ENCODE measurements around the gene CACNA1D.

CACNA1D gene

GRCh38 chr3:53510508-53510907 is 16.1 kb downstream of the CACNA1D start:
- DNase-seq (ENCODE audit: extremely low spot score), result no peak
- ChIA-PET POLR2A (no interaction called here), CTCF (no interaction called here)
- TF ChIP-seq HDGF (IDR thresholded peaks at IDR 0.05; ENCODE audit: borderline replicate concordance), result no peak
- no peak for TF ChIP-seq NFRKB (IDR thresholded peaks at IDR 0.05)

- no peak for DNase-seq (ENCODE audit: extremely low spot score)
- CTCF ChIA-PET, result no interaction called here
- no peak for TF ChIP-seq L3MBTL2 (conservative IDR thresholded peaks at IDR 0.05)
- no peak for TF ChIP-seq ARNT (IDR thresholded peaks at IDR 0.05)
- TF ChIP-seq HDGF (IDR thresholded peaks at IDR 0.05; ENCODE audit: borderline replicate concordance), result no peak
- no peak for TF ChIP-seq BHLHE40 (IDR thresholded peaks at IDR 0.05; ENCODE audit: borderline replicate concordance)
- TF ChIP-seq CTBP1 (IDR thresholded peaks at IDR 0.05; ENCODE audit: borderline replicate concordance), result no peak
- POLR2A ChIA-PET, result no interaction called here
Observed at GRCh38 chr3:53511246-53511645, 16.8 kb downstream of the CACNA1D start.

DNA sequence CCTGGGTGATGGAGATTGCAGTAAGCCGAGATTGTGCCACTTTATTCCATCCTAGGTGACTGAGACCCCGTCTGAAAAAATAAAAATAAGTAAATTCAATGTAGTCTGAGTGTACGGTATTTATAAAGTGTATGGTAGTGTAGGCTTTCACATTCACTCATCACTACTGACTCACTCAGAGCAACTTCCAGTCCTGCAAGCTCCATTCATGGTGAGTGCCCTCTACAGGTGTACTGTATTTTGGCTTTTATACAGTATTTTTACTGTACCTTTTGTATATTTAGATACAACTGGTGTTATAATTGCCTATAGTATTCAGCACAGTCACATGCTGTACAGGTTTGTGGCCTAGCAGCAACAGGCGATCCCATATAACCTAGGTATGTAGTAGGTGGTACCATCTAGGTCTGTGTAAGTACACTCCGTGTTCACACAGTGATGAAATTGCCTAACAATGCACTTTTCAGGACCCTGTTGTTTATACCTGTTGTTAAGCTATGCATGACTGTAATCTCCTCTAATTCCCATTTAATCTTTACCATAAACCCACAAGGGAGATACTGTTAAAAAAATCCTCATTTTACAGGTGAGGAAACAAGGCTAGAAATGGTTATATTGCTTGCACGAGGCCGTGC is 19.3 kb downstream of the CACNA1D start:
- CTCF ChIA-PET, result interaction anchor here (0.5 to 1.8 kb wide), 4 partner anchors 11 to 895 kb away, joined by 3 to 7 read pairs (median 4); partner anchors contain the start of gene CACNA1D
- no peak for DNase-seq (ENCODE audit: extremely low spot score)

GRCh38 chr3:53516339-53516738 is 21.9 kb downstream of the CACNA1D start:
- no peak for DNase-seq (ENCODE audit: extremely low spot score)
- TF ChIP-seq L3MBTL2 (conservative IDR thresholded peaks at IDR 0.05), result no peak
- TF ChIP-seq SUZ12 (IDR thresholded peaks at IDR 0.05), result no peak
- TF ChIP-seq NFRKB (IDR thresholded peaks at IDR 0.05), result no peak
- TF ChIP-seq CTBP1 (IDR thresholded peaks at IDR 0.05; ENCODE audit: borderline replicate concordance), result no peak
- TF ChIP-seq LEF1 (IDR thresholded peaks at IDR 0.05; ENCODE audit: borderline replicate concordance), result no peak
- no peak for TF ChIP-seq ELF4 (IDR thresholded peaks at IDR 0.05)
- TF ChIP-seq HDGF (IDR thresholded peaks at IDR 0.05; ENCODE audit: borderline replicate concordance), result no peak
- TF ChIP-seq FOXM1 (IDR thresholded peaks at IDR 0.05; ENCODE audit: borderline replicate concordance), result no peak
- TF ChIP-seq FOXK2 (IDR thresholded peaks at IDR 0.05), result no peak
- TF ChIP-seq, protein P1, sequence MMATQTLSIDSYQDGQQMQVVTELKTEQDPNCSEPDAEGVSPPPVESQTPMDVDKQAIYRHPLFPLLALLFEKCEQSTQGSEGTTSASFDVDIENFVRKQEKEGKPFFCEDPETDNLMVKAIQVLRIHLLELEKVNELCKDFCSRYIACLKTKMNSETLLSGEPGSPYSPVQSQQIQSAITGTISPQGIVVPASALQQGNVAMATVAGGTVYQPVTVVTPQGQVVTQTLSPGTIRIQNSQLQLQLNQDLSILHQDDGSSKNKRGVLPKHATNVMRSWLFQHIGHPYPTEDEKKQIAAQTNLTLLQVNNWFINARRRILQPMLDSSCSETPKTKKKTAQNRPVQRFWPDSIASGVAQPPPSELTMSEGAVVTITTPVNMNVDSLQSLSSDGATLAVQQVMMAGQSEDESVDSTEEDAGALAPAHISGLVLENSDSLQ (IDR thresholded peaks at IDR 0.05), result no peak
- POLR2A ChIA-PET, result no interaction called here
- CTCF ChIA-PET, result no interaction called here

More for the DNA sequence above, 19.3 kb downstream of the CACNA1D start:
- POLR2A ChIA-PET, result no interaction called here
- TF ChIP-seq FOXA1 (IDR thresholded peaks at IDR 0.05), result no peak
- no peak for TF ChIP-seq L3MBTL2 (conservative IDR thresholded peaks at IDR 0.05)
- no peak for TF ChIP-seq FOXM1 (IDR thresholded peaks at IDR 0.05; ENCODE audit: borderline replicate concordance)
- TF ChIP-seq, protein P1 (IDR thresholded peaks at IDR 0.05), result no peak
- TF ChIP-seq SUZ12 (IDR thresholded peaks at IDR 0.05), result no peak
- no peak for TF ChIP-seq CTBP1 (IDR thresholded peaks at IDR 0.05; ENCODE audit: borderline replicate concordance)
- TF ChIP-seq NFRKB (IDR thresholded peaks at IDR 0.05), result no peak

DNA sequence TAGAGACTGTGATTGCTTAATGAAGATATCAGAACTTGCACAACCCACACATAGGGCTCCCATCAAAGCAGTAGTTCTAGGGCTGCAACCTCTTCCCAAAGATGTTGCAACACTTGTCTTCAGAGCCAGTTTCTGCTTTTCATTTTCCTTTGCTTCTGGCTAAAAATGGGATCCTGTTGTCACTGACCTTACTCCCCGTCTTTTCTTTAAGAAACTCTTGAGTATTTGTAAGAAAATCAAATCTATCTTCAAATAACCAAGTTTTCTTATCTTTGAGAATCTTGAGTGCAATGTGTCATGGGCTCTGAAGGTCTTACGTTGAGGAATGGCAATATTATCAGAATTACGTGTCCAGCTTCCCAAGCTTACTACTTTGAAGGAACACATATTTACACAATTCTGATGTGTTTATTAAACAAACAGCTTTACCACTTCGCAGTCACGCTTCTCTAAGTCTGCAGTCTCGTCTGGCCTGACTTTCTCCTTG is 24.1 kb downstream of the CACNA1D start:
- no peak for DNase-seq (ENCODE audit: extremely low spot score)
- TF ChIP-seq ELF4 (IDR thresholded peaks at IDR 0.05), result no peak
- no peak for TF ChIP-seq FOXK2 (IDR thresholded peaks at IDR 0.05)
- no peak for TF ChIP-seq CTBP1 (IDR thresholded peaks at IDR 0.05; ENCODE audit: borderline replicate concordance)
- ChIA-PET POLR2A (no interaction called here), CTCF (no interaction called here)

GRCh38 chr3:53519065-53519709 is 24.8 kb downstream of the CACNA1D start:
- DNase-seq (ENCODE audit: extremely low spot score), result no peak
- TF ChIP-seq SUZ12 (IDR thresholded peaks at IDR 0.05) (no peak), ELF4 (IDR thresholded peaks at IDR 0.05) (no peak), FOXM1 (IDR thresholded peaks at IDR 0.05; ENCODE audit: borderline replicate concordance) (no peak), TARDBP (IDR thresholded peaks at IDR 0.05) (no peak), CTBP1 (IDR thresholded peaks at IDR 0.05; ENCODE audit: borderline replicate concordance) (no peak), SP1 (IDR thresholded peaks at IDR 0.05) (no peak), ZNF384 (IDR thresholded peaks at IDR 0.05) (no peak), BHLHE40 (IDR thresholded peaks at IDR 0.05; ENCODE audit: borderline replicate concordance) (no peak)
- ChIA-PET CTCF (no interaction called here), POLR2A (no interaction called here)

GRCh38 chr3:53523346-53523745 is 28.9 kb downstream of the CACNA1D start:
- ChIA-PET CTCF (no interaction called here), POLR2A (no interaction called here)
- TF ChIP-seq TARDBP (IDR thresholded peaks at IDR 0.05) (no peak), SP1 (IDR thresholded peaks at IDR 0.05) (no peak), CTBP1 (IDR thresholded peaks at IDR 0.05; ENCODE audit: borderline replicate concordance) (no peak), L3MBTL2 (conservative IDR thresholded peaks at IDR 0.05) (no peak), FOXA1 (IDR thresholded peaks at IDR 0.05) (no peak), NFRKB (IDR thresholded peaks at IDR 0.05) (no peak), ARNT (IDR thresholded peaks at IDR 0.05) (no peak)
- DNase-seq (ENCODE audit: extremely low spot score), result no peak

- TF ChIP-seq LEF1 (IDR thresholded peaks at IDR 0.05; ENCODE audit: borderline replicate concordance) (no peak), ZNF384 (IDR thresholded peaks at IDR 0.05) (no peak), NFRKB (IDR thresholded peaks at IDR 0.05) (no peak), FOXM1 (IDR thresholded peaks at IDR 0.05; ENCODE audit: borderline replicate concordance) (no peak), FOXK2 (IDR thresholded peaks at IDR 0.05) (no peak), HDGF (IDR thresholded peaks at IDR 0.05; ENCODE audit: borderline replicate concordance) (no peak), ELF4 (IDR thresholded peaks at IDR 0.05) (no peak), L3MBTL2 (conservative IDR thresholded peaks at IDR 0.05) (no peak), SUZ12 (IDR thresholded peaks at IDR 0.05) (no peak), BHLHE40 (IDR thresholded peaks at IDR 0.05; ENCODE audit: borderline replicate concordance) (no peak), SP1 (IDR thresholded peaks at IDR 0.05) (no peak), ARNT (IDR thresholded peaks at IDR 0.05) (no peak), FOXA1 (IDR thresholded peaks at IDR 0.05) (no peak), TARDBP (IDR thresholded peaks at IDR 0.05) (no peak)
- TF ChIP-seq, protein P1 (IDR thresholded peaks at IDR 0.05), result no peak
- POLR2A ChIA-PET, result no interaction called here
- DNase-seq (ENCODE audit: extremely low spot score), result no peak
- CTCF ChIA-PET, result no interaction called here
Observed at GRCh38 chr3:53524566-53524965, 30.2 kb downstream of the CACNA1D start.

All from HEK293T (cell line).